Ishikawa (cell line): Measurements from ENCODE around the gene MAGEA9.
"Not testable (repeated sequence)": the region's sequence is repeated elsewhere in the genome, so short reads cannot be mapped to it uniquely, and the experiment has no call there.

Source experiments
- CEBPB ChIP-seq: IDR thresholded peaks from 2 replicates; pipeline ENCODE4 v1.6.1; 2012
- CREB1 ChIP-seq: IDR thresholded peaks from 2 replicates; pipeline ENCODE4 v1.6.1; 2012; ENCODE audit warnings: low read depth
- EGR1 ChIP-seq: IDR thresholded peaks from 2 replicates; pipeline ENCODE4 v1.6.1; 2012
- EP300 ChIP-seq: IDR thresholded peaks from 2 replicates; pipeline ENCODE4 v1.6.1; 2012; ENCODE audit warnings: borderline replicate concordance
- FOXM1 ChIP-seq: IDR thresholded peaks from 2 replicates; pipeline ENCODE4 v1.6.1; 2012; ENCODE audit warnings: low read depth, borderline replicate concordance
- MAX ChIP-seq: IDR thresholded peaks from 2 replicates; pipeline ENCODE4 v1.6.1; 2012
- NFIC ChIP-seq: IDR thresholded peaks from 2 replicates; pipeline ENCODE4 v1.6.1; 2012
- RAD21 ChIP-seq: IDR thresholded peaks from 2 replicates; pipeline ENCODE4 v1.6.1; 2012; ENCODE audit warnings: low read depth
- TAF1 ChIP-seq: IDR thresholded peaks from 2 replicates; pipeline ENCODE4 v1.6.1; 2012; ENCODE audit warnings: low read depth, mild to moderate bottlenecking
- TCF12 ChIP-seq: IDR thresholded peaks from 2 replicates; pipeline ENCODE4 v1.6.1; 2012; ENCODE audit warnings: low read depth
- TEAD4 ChIP-seq: IDR thresholded peaks from 2 replicates; pipeline ENCODE4 v1.6.1; 2012
- YY1 ChIP-seq: IDR thresholded peaks from 2 replicates; pipeline ENCODE4 v1.6.1; 2012; ENCODE audit warnings: low read depth
- ZBTB7A ChIP-seq: IDR thresholded peaks from 2 replicates; pipeline ENCODE4 v1.6.1; 2012; ENCODE audit warnings: low read depth
- TF ChIP-seq, protein P1 (sequence below): IDR thresholded peaks from 2 replicates; pipeline ENCODE4 v1.6.1; 2012
- TF ChIP-seq, protein P2 (sequence below): IDR thresholded peaks from 2 replicates; pipeline ENCODE4 v1.6.1; 2012; ENCODE audit warnings: low read depth, mild to moderate bottlenecking

The MAGEA9 gene

GRCh38 chrX:149781727-149782126, at the start of gene MAGEA9:
Gene MAGEA9, plus strand, starts transcription at chrX:149781930. Its CDS starts 4,281 bp downstream, at chrX:149786211.
- TF ChIP-seq MAX, CREB1, ZBTB7A: not testable (repeated sequence)

DNA sequence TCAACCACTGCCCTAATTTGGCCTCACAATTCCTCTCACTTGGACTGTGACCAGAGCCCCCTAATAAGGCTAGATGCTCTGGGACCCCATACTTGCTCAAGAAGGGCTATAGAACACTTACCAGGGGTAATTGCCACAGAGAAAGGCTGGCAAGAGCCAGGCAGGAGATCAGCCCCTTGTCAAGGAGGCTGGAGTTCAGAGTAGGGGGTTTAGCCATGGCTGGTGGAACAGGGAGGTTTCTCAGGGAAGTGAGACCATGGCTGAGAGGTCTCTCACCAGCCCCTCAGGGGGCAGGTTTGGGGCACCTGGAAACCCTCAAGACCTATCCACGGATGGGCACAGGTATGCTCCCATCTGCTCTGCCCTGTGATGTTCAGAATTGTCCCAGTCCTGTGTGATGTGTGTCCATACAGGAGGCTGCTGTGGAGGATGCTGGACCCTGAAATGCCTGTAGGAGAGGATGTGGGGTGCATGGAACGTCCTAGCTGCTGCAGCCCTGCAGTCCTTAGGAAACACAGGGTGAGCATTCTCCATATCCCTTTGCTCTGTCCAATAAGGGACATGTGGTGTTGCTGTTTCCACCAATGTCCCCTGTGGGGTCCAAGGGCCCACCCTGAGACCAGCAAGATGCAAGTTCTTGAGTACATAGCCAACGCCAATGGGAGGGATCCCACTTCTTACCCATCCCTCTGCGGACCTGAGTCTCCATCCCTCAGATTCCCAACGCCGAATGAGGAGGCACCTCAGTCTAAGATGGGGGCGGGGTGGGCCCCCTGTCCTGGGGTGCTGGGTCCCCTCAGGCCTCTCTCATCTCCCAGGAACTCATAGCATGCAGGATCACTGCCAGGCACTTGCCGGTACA, 24.3 kb upstream of the MAGEA9 start:
- no peak for TF ChIP-seq EGR1
- TF ChIP-seq NFIC: no peak
- no peak for TF ChIP-seq ZBTB7A
- no peak for TF ChIP-seq RAD21
- TF ChIP-seq, protein P1, sequence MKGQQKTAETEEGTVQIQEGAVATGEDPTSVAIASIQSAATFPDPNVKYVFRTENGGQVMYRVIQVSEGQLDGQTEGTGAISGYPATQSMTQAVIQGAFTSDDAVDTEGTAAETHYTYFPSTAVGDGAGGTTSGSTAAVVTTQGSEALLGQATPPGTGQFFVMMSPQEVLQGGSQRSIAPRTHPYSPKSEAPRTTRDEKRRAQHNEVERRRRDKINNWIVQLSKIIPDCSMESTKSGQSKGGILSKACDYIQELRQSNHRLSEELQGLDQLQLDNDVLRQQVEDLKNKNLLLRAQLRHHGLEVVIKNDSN: no peak
- no peak for TF ChIP-seq FOXM1
- no peak for TF ChIP-seq CREB1
- TF ChIP-seq CEBPB: no peak
- no peak for TF ChIP-seq MAX
- TF ChIP-seq TAF1: no peak
- TF ChIP-seq EP300: no peak
- TF ChIP-seq YY1: no peak
- TF ChIP-seq TCF12: no peak
- TF ChIP-seq TEAD4: no peak
- TF ChIP-seq, protein P2, sequence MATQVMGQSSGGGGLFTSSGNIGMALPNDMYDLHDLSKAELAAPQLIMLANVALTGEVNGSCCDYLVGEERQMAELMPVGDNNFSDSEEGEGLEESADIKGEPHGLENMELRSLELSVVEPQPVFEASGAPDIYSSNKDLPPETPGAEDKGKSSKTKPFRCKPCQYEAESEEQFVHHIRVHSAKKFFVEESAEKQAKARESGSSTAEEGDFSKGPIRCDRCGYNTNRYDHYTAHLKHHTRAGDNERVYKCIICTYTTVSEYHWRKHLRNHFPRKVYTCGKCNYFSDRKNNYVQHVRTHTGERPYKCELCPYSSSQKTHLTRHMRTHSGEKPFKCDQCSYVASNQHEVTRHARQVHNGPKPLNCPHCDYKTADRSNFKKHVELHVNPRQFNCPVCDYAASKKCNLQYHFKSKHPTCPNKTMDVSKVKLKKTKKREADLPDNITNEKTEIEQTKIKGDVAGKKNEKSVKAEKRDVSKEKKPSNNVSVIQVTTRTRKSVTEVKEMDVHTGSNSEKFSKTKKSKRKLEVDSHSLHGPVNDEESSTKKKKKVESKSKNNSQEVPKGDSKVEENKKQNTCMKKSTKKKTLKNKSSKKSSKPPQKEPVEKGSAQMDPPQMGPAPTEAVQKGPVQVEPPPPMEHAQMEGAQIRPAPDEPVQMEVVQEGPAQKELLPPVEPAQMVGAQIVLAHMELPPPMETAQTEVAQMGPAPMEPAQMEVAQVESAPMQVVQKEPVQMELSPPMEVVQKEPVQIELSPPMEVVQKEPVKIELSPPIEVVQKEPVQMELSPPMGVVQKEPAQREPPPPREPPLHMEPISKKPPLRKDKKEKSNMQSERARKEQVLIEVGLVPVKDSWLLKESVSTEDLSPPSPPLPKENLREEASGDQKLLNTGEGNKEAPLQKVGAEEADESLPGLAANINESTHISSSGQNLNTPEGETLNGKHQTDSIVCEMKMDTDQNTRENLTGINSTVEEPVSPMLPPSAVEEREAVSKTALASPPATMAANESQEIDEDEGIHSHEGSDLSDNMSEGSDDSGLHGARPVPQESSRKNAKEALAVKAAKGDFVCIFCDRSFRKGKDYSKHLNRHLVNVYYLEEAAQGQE: no peak

DNA sequence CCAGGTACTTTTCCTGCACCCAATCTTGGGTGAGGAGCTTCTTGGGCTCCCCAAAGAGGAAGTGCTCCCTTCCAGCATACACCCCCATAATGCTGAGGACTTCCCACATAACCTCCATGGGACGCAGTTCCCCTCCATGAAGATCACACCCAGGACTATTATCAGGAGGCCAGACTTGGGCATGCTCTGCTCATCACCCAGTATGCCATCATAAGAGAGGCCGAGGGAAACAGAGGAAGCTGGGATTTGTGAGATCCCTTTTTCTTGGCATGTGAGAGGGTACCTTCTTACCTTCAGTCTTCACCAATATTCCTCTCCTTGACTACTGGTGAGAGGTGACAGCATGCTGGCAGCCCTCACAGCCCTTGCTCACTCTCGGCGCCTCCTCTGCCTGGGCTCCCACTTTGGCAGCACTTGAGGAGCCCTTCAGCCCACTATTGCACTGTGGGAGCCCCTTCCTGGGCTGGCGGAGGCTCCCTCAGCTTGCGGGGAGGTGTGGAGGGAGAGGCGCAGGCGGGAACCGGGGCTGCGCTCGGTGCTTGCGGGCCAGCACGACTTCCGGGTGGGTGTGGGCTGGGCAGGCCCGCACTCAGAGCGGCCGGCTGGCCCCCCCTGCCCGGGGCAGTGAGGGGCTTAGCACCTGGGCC, 23.5 kb upstream of the MAGEA9 start:
- TF ChIP-seq TAF1 (no peak), EP300 (no peak), EGR1 (no peak), MAX (no peak), CREB1 (no peak), RAD21 (no peak), YY1 (no peak), TCF12 (no peak), CEBPB (no peak), FOXM1 (no peak), TEAD4 (no peak), ZBTB7A (no peak), NFIC (no peak)
- TF ChIP-seq, protein P1: no peak
- TF ChIP-seq, protein P2: no peak

DNA sequence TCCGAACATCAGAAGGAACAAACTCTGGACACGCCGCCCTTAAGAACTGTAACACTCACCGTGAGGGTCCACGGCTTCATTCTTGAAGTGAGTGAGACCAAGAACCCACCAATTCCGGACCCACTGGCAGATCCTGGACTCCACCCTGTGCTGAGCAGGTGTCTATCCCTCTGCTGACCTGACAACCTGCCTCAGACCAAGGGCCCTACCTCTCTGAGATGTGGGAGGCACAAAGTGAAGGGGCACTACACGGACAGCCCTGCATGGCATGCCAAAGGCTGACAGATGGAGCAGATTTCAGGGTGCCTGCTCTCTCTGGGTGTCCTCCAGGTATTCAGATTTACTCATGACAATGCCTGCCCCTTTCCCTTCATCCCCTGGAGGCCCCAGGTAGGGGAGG, 21.9 kb upstream of the MAGEA9 start:
- TF ChIP-seq TEAD4 (no peak), TAF1 (no peak), EGR1 (no peak), NFIC (no peak), CREB1 (no peak), ZBTB7A (no peak), RAD21 (no peak), EP300 (no peak), CEBPB (no peak)
- TF ChIP-seq, protein P2: no peak
- TF ChIP-seq, protein P1: no peak
